AG10803 (cell line): Measurements from ENCODE around the gene CR2.

Experiments used
- DNase-seq: peaks from one replicate; pipeline ENCODE4 v3.0.0; 2010; ENCODE audit warnings: low read depth
- H3K4me3 ChIP-seq: 2 replicates; pipeline ENCODE4 v1.5.1; 2011; ENCODE audit warnings: mild to moderate bottlenecking, low read length, control low read depth
- TF ChIP-seq, protein P1 (sequence below): conservative IDR thresholded peaks from 2 replicates; pipeline ENCODE4 v1.5.1; 2011; ENCODE audit warnings: mild to moderate bottlenecking, low read length, control low read depth, inconsistent platforms

CR2 gene

DNA sequence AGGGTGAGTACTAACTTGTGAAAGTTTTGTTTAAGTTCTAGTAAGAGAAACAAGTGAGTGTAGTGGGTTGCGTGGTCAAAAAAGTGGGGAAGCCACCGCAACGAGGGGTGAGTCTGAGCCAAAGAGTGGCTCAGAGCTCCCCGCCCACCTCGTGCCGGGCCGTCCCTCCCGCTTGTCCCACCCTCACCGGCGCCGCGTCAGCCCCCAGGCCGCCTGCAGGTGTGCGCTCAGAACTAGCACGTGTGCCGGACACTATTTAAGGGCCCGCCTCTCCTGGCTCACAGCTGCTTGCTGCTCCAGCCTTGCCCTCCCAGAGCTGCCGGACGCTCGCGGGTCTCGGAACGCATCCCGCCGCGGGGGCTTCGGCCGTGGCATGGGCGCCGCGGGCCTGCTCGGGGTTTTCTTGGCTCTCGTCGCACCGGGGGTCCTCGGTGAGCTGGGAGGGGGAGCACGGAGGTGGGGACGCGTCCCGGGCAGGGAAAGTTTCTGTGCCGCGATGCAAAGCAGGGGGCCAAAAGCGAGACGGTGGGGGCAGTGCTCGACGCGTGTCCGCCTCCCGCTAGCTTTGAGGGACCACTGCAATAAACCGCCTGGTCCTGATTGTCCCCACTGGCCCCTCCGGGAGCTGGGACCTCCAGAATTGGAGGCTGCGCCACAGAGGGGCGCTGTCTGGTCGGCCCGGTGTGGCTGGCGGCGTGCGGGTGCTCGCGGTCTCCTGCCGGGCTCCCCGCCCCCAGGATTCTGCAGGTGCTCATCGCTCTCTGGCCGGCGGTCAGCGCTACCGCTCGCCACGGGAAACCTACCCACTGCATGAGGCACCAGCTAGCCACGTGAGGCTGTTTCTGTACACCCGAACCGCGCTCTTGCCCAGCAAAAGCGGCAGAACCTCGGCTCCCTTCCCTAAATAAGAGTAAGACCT is at the start of gene CR2:
CR2 (plus strand) TSS at position 283 of the 919 bp plus-strand sequence; CDS start at position 374, 91 bp downstream.
- TF ChIP-seq, protein P1, sequence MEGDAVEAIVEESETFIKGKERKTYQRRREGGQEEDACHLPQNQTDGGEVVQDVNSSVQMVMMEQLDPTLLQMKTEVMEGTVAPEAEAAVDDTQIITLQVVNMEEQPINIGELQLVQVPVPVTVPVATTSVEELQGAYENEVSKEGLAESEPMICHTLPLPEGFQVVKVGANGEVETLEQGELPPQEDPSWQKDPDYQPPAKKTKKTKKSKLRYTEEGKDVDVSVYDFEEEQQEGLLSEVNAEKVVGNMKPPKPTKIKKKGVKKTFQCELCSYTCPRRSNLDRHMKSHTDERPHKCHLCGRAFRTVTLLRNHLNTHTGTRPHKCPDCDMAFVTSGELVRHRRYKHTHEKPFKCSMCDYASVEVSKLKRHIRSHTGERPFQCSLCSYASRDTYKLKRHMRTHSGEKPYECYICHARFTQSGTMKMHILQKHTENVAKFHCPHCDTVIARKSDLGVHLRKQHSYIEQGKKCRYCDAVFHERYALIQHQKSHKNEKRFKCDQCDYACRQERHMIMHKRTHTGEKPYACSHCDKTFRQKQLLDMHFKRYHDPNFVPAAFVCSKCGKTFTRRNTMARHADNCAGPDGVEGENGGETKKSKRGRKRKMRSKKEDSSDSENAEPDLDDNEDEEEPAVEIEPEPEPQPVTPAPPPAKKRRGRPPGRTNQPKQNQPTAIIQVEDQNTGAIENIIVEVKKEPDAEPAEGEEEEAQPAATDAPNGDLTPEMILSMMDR, result no peak
- DNase-seq, result no peak
- H3K4me3 ChIP-seq, result no peak within 1 kb of the TSS

DNA sequence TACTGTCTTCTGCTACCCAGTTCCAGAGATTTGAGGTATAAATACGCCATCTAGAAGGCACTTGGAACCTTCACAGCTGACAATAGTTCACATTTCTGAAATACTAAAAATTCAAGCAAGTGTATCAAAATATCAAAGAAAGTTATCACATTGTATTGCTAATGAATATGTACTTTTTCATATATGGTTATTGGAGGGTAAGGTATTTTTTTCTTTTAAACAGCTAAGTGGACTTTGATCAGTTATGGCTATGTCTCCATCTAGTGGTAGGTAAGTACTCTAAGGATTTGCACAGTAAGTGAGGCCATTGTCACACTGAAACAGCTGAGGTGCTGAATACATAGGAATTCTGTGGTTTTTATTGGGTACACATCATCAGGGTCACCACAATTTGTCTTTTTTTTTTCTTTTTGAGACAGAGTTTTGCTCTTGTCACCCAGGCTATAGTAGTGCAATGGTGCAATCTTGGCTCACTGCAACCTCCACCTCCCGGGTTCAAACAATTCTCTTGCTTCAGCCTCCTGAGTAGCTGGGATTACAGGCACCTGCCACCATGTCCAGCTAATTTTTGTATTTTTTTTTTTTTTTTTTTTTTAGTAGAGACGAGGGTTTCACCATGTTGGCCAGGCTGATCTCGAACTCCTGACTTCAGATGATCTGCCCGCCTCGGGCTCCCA is 49.1 kb upstream of the CR2 start:
- TF ChIP-seq, protein P1, result peak; percentile 93
- peak; percentile 79 for DNase-seq
- no peak overlapping the region for H3K4me3 ChIP-seq

DNA sequence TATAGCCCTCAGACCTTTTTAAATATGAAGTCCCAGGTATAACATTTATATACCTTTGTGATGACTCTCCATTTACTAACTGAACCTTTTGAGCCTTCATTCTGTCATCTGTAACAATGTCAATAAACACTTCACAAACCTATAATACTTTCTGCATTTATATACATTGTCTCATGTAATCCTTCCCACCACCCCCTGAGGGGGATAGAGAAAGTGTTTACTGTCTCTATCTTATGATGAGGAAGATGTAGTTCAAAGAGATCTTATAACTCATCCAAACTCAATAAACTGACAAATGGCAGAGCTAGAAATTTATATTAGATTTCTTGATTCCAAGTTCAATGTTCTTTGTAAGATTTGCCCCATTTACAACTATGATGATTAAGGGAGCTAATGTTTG is 48.3 kb upstream of the CR2 start:
- TF ChIP-seq, protein P1, result no peak
- no peak overlapping the region for H3K4me3 ChIP-seq
- no peak for DNase-seq

DNA sequence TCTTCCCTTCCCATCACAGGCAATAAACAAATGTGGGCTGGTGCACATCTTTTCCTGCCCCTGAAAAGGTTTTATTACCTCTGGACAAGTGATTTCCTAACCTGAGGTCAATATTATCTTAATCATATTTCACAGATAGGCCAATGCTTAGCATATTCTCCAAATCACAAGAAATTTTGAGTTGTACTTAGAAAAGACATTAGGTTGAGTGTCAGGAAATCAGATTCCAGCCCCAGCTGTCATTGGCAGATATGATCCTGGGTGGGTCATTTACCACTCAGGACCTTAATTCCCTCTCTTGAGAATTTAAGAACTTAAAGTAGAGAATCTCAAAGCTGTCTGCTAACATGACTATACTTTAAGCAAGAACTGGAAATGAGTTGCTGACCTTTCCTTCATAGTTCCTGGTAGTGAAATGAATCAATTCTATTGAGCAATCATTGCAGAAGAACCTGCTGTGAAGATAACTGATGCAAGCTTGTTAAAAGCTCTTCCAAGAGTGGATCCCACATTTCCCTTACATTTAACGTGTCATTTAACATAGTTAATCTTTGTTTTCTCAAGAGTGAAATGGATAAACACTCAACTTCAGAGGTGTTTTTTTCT is 46.4 kb upstream of the CR2 start:
- peak; percentile 55 for DNase-seq
- H3K4me3 ChIP-seq, result no peak overlapping the region
- TF ChIP-seq, protein P1, result no peak

DNA sequence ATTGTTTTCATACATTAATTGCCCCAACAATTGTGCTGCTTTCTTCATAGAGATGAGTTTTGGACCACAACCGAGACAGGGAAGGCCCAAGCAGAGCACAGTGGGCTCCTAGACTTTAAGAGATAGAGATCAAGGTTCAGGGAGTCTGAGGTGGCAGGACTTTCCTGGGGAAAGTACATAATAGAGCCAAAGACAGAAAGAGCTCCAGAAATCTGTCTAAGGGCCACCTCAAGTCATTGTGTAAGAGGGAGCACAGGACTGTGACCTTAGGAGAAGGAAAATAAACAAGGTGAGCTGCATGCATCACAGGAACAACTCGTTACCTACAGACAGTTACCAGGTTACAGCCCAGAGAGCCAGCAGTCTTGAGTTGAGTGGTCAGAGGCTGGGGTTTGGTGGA is 41.3 kb upstream of the CR2 start:
- TF ChIP-seq, protein P1, result no peak
- no peak overlapping the region for H3K4me3 ChIP-seq
- DNase-seq, result no peak

DNA sequence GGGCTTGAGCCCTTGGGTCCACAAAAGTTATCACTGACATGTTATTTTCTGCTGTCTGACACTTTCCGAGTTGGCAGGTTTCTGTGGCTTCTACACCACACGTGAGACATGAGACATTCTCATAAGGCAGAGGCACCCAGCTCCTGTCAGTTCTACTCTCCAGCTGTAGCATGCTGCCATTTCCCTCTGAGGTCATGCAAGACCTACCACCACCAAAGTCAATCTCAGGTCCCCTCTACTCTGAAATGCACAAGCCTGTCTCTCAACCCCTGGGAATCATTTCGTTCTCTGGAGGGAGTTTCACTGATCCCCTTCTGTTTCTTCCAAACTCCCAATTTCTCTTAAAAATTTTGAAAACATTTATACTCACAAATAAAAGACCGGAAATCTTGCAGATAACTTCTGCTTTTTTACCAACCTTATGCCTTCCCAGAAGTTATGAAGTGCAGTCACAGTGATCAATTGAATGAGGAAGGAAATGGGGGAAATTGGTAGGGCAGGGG is 39.5 kb upstream of the CR2 start:
- H3K4me3 ChIP-seq, result no peak overlapping the region
- TF ChIP-seq, protein P1, result no peak
- DNase-seq, result no peak
